Tibial artery (tissue), 4 donors: ENCODE results near the gene SLC9A9.
A peak's percentile ranks its signal among the peaks of the same experiment; 100 is the strongest.

ENCODE experiments used
- DNase-seq, 2 donors: peaks; one replicate each; pipeline ENCODE4 v3.0.0-alpha.2; 2019
- H3K27ac ChIP-seq, 2 donors: fragments of 200-600 bp; sonication (generic) in 1 of 2; 1 replicate in 1 of 2; 2 replicates in 1 of 2; pipeline ENCODE4 v1.5.1; 2018 to 2019; ENCODE audit warnings: mild to moderate bottlenecking in 1 of 2
- H3K27me3 ChIP-seq, 2 donors: fragments of 200-600 bp; sonication (generic) in 1 of 2; one replicate each; pipeline versions ENCODE4 v1.5.1 to v1.6.0; 2016 to 2019
- H3K36me3 ChIP-seq, 3 donors: fragments of 200-600 bp; sonication (generic) in 2 of 3; one replicate each; pipeline ENCODE4 v1.5.1; 2016 to 2019; ENCODE audit warnings: mild to moderate bottlenecking in 2 of 3
- H3K4me1 ChIP-seq, 4 donors: fragments of 200-600 bp; sonication (generic) in 2 of 4; 1 replicate in 3 of 4; 2 replicates in 1 of 4; pipeline ENCODE4 v1.5.1; 2016 to 2019
- H3K4me3 ChIP-seq, 2 donors: fragments of 200-600 bp; sonication (generic) in 1 of 2; 1 replicate in 1 of 2; 2 replicates in 1 of 2; pipeline ENCODE4 v1.5.1; 2018 to 2019; ENCODE audit warnings: mild to moderate bottlenecking in 2 of 2
- H3K9me3 ChIP-seq, 3 donors: fragments of 200-600 bp; sonication (generic) in 1 of 3; one replicate each; pipeline ENCODE4 v1.5.1; 2016 to 2019
- CTCF ChIP-seq, 2 experiments: fragments of 200-600 bp in 1 of 2; fragments of 450-650 bp in 1 of 2; IDR thresholded peaks; one replicate each; pipeline ENCODE4 v1.5.1; 2017 to 2019; ENCODE audit warnings: antibody characterized with exemption in 2 of 2, mild to moderate bottlenecking in 1 of 2, moderate library complexity in 1 of 2
- intact Hi-C: fragments of 100-400 bp; cut with DNase I; formaldehyde crosslinking; loops from one replicate; pipeline ENCODE4 v1.15.0; 2023; ENCODE audit warnings: low total_unique reads

The SLC9A9 gene

GRCh38 chr3:143484846-143485512, 363.3 kb downstream of the SLC9A9 start:
- Histone ChIP-seq H3K36me3 (no peaks in the 10 kb centered on the region), H3K27me3 (no peaks in the 10 kb centered on the region), H3K9me3 (no peaks in the 10 kb centered on the region), H3K4me1 (peaks cover 0 to 29% (median 2%) of the 10 kb centered on the region in 4 donors), H3K4me3 (no peak overlapping the region), H3K27ac (no peak overlapping the region)
- intact Hi-C loops = no loop called here
- DNase-seq = no peak
- TF ChIP-seq CTCF (IDR thresholded peaks at IDR 0.05) = no peak

- no peak for DNase-seq
- Histone ChIP-seq H3K27ac (peak overlapping the region; percentile 31 to 36), H3K4me1 (peaks cover 0 to 29% (median 2%) of the 10 kb centered on the region in 4 donors), H3K36me3 (no peaks in the 10 kb centered on the region), H3K27me3 (no peaks in the 10 kb centered on the region), H3K4me3 (no peak overlapping the region), H3K9me3 (no peaks in the 10 kb centered on the region)
- no peak for TF ChIP-seq CTCF (IDR thresholded peaks at IDR 0.05)
- intact Hi-C loops = no loop called here
Observed at GRCh38 chr3:143483214-143483613, 365.1 kb downstream of the SLC9A9 start.

- Histone ChIP-seq H3K9me3 (no peaks in the 10 kb centered on the region), H3K27me3 (no peaks in the 10 kb centered on the region), H3K4me3 (no peak overlapping the region), H3K36me3 (no peaks in the 10 kb centered on the region), H3K4me1 (peaks cover 0 to 29% (median 2%) of the 10 kb centered on the region in 4 donors), H3K27ac (peak overlapping the region; percentile 31 to 36)
- DNase-seq = no peak
- intact Hi-C loops = no loop called here
- TF ChIP-seq CTCF (IDR thresholded peaks at IDR 0.05) = no peak
Observed at GRCh38 chr3:143482106-143483088, 365.9 kb downstream of the SLC9A9 start.

- Histone ChIP-seq H3K36me3 (no peaks in the 10 kb centered on the region), H3K4me3 (no peak overlapping the region), H3K27me3 (no peaks in the 10 kb centered on the region), H3K27ac (no peak overlapping the region), H3K4me1 (peaks cover 0 to 29% (median 2%) of the 10 kb centered on the region in 4 donors), H3K9me3 (no peaks in the 10 kb centered on the region)
- TF ChIP-seq CTCF (IDR thresholded peaks at IDR 0.05) = no peak
- no peak for DNase-seq
- intact Hi-C loops = no loop called here
Observed at GRCh38 chr3:143480344-143480743, 367.9 kb downstream of the SLC9A9 start.

- H3K4me3 ChIP-seq = no peak overlapping the region
- H3K27ac ChIP-seq = no peak overlapping the region
- no peaks in the 10 kb centered on the region for H3K36me3 ChIP-seq
- no peaks in the 10 kb centered on the region for H3K9me3 ChIP-seq
- intact Hi-C loops = no loop called here
- no peaks in the 10 kb centered on the region for H3K27me3 ChIP-seq
- DNase-seq = no peak
- H3K4me1 ChIP-seq = peaks cover 0 to 24% (median 2%) of the 10 kb centered on the region in 4 donors
- no peak for TF ChIP-seq CTCF (IDR thresholded peaks at IDR 0.05)
Observed at GRCh38 chr3:143479727-143480126, 368.5 kb downstream of the SLC9A9 start.
